ENCODE results near the gene CHRM3. TPM values are rescaled to one million over a fixed set of nuclear protein-coding genes. Genes with fewer than 3 reads are reported as not detected.

Gene CHRM3
- total RNA-seq, 1 donor from 2014 or later = 3.0 TPM

GRCh38 chr1:239421811-239422210, 35.4 kb downstream of the CHRM3 start:
- Mint-ChIP-seq H3K36me3 (ENCODE audit: insufficient read depth) (no peaks in the 10 kb centered on the region), H3K4me1 (ENCODE audit: low read depth) (no peaks in the 10 kb centered on the region), H3K27me3 (peaks cover 7% of the 10 kb centered on the region), H3K9me3 (ENCODE audit: low read depth) (no peaks in the 10 kb centered on the region), H3K27ac (no peak overlapping the region), H3K4me3 (ENCODE audit: low read depth) (no peak overlapping the region)
- no peak for DNase-seq (ENCODE audit: low spot score, unreplicated experiment)
- no peak for TF ChIP-seq CTCF (IDR thresholded peaks at IDR 0.05; ENCODE audit: unreplicated experiment)

GRCh38 chr1:239422818-239423217, 36.5 kb downstream of the CHRM3 start:
- no peak for DNase-seq (ENCODE audit: low spot score, unreplicated experiment)
- Mint-ChIP-seq H3K36me3 (ENCODE audit: insufficient read depth) (no peaks in the 10 kb centered on the region), H3K4me1 (ENCODE audit: low read depth) (no peaks in the 10 kb centered on the region), H3K27me3 (peaks cover 8% of the 10 kb centered on the region), H3K4me3 (ENCODE audit: low read depth) (no peak overlapping the region), H3K9me3 (ENCODE audit: low read depth) (no peaks in the 10 kb centered on the region), H3K27ac (no peak overlapping the region)
- no peak for TF ChIP-seq CTCF (IDR thresholded peaks at IDR 0.05; ENCODE audit: unreplicated experiment)

GRCh38 chr1:239426821-239427475, 40.6 kb downstream of the CHRM3 start:
- Mint-ChIP-seq H3K27me3 (peaks cover 8% of the 10 kb centered on the region), H3K9me3 (ENCODE audit: low read depth) (no peaks in the 10 kb centered on the region), H3K4me1 (ENCODE audit: low read depth) (no peaks in the 10 kb centered on the region), H3K4me3 (ENCODE audit: low read depth) (no peak overlapping the region), H3K36me3 (ENCODE audit: insufficient read depth) (no peaks in the 10 kb centered on the region), H3K27ac (no peak overlapping the region)
- DNase-seq (ENCODE audit: low spot score, unreplicated experiment) = no peak
- no peak for TF ChIP-seq CTCF (IDR thresholded peaks at IDR 0.05; ENCODE audit: unreplicated experiment)

- H3K9me3 Mint-ChIP-seq (ENCODE audit: low read depth) = no peaks in the 10 kb centered on the region
- no peak overlapping the region for H3K4me3 Mint-ChIP-seq (ENCODE audit: low read depth)
- DNase-seq (ENCODE audit: low spot score, unreplicated experiment) = no peak
- H3K36me3 Mint-ChIP-seq (ENCODE audit: insufficient read depth) = no peaks in the 10 kb centered on the region
- peaks cover 8% of the 10 kb centered on the region for H3K27me3 Mint-ChIP-seq
- no peak for TF ChIP-seq CTCF (IDR thresholded peaks at IDR 0.05; ENCODE audit: unreplicated experiment)
- no peak overlapping the region for H3K27ac Mint-ChIP-seq
- H3K4me1 Mint-ChIP-seq (ENCODE audit: low read depth) = no peaks in the 10 kb centered on the region
These were observed 41.3 kb downstream of the CHRM3 start for GRCh38 chr1:239427712-239428111.

- Mint-ChIP-seq H3K27ac (no peak overlapping the region), H3K9me3 (ENCODE audit: low read depth) (no peaks in the 10 kb centered on the region), H3K4me1 (ENCODE audit: low read depth) (no peaks in the 10 kb centered on the region), H3K36me3 (ENCODE audit: insufficient read depth) (no peaks in the 10 kb centered on the region), H3K27me3 (peaks cover 8% of the 10 kb centered on the region), H3K4me3 (ENCODE audit: low read depth) (no peak overlapping the region)
- no peak for TF ChIP-seq CTCF (IDR thresholded peaks at IDR 0.05; ENCODE audit: unreplicated experiment)
- DNase-seq (ENCODE audit: low spot score, unreplicated experiment) = no peak
These were observed 41.8 kb downstream of the CHRM3 start for GRCh38 chr1:239428120-239428710.

Data from progenitor cell of endocrine pancreas (in vitro differentiated cells).